22Rv1 (cell line): ENCODE measurements around the gene DOK1.
A peak's percentile ranks its signal among the peaks of the same experiment; 100 is the strongest.

ENCODE experiments used
- H3K27ac ChIP-seq: fragments of 450-650 bp; 2 replicates; pipeline ENCODE4 v1.5.1; 2017
- CTCF ChIP-seq: fragments of 450-650 bp; IDR thresholded peaks from 2 replicates; pipeline ENCODE4 v1.5.1; 2017; ENCODE audit warnings: mild to moderate bottlenecking
- ZFX ChIP-seq: fragments of 450-650 bp; IDR thresholded peaks from 2 replicates; pipeline ENCODE4 v1.6.1; 2017; ENCODE audit warnings: antibody characterized with exemption, borderline replicate concordance

Gene DOK1

DNA sequence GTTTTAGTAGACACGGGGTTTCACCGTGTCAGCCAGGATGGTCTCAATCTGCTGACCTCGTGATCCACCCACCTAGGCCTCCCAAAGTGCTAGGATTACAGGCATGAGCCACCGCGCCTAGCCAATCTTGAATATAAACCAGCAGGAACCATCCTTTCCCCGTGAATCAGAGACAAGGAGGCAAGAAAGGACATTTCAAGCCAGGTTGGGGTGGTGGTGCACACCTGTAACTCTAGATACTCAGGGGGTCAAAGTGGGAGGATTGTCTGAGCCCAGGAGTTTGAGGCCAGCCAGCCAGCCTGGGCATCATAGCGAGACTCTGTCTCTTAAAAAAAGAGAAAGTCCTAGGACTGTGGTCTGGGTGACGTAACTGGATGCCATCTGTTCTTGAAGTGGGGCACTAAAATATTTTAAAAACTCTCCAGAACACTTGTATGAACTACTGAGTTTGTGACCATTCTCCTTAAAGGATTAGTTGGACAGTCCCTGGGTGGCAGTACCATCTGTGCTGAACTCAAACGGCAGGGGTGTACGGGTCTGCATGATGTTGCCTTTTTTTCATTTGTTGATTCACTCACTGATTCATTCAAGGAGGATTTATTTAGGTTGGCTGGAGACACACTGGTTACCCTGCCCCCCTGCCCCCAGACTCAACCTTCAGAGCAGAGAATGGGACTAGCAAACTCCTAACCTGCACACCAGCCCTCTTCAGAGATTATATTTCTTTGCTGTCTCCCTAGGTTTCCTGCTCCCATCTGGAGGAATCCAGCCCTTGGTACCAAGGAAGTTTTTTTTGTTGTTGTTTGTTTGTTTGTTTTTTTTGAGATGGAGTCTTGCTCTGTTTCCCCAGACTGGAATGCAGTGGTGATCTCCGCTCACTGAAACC is 43.2 kb upstream of the DOK1 start:
- no peak overlapping the region for H3K27ac ChIP-seq
- no peak for TF ChIP-seq CTCF
- TF ChIP-seq ZFX: no peak

- peak overlapping the region; percentile 44 for H3K27ac ChIP-seq
- no peak for TF ChIP-seq ZFX
- TF ChIP-seq CTCF: no peak
Measured at GRCh38 chr2:74512744-74513604, 41.5 kb upstream of the DOK1 start.

- TF ChIP-seq CTCF (no peak), ZFX (no peak)
- H3K27ac ChIP-seq: peak overlapping the region; percentile 44
Measured at GRCh38 chr2:74513605-74514367, 40.7 kb upstream of the DOK1 start.

- H3K27ac ChIP-seq: peak within 1 kb of the TSS; percentile 44
- TF ChIP-seq CTCF (no peak), ZFX (no peak)
Measured at GRCh38 chr2:74514368-74515270, 39.9 kb upstream of the DOK1 start, which contains the start of gene TLX2. TSS of gene TLX2 (plus strand) at chr2:74514450. CDS start at chr2:74514807, 357 bp downstream.

DNA sequence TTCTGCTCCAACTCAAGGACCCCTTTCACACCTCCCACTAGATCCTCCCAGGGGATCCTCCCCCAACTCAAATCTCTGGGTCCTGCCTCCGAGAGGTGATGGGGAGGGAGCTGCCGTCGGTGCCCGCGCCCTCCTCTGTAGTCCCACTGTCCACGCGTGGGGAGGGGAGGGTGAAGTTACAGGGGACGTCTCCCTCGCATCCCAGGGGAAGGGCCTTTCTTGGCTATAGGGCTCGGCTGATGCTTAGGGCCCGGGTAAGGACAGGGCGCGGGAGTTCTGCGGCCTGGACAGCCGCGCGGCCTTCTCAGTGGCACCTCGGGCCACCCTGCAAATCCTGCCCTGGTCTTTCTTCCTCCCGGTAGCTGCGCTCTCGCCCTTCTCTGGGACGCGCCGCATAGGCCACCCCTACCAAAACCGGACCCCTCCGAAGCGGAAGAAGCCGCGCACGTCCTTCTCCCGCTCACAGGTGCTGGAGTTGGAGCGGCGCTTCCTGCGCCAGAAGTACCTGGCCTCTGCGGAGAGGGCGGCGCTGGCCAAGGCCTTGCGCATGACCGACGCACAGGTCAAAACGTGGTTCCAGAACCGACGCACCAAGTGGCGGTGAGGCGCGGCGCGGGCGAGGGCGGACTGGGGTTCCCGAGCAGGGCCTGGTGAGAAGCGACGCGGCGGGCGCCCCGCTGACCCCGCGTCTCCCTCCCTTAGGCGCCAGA is 39.1 kb upstream of the DOK1 start:
- TF ChIP-seq ZFX (no peak), CTCF (no peak)
- no peak overlapping the region for H3K27ac ChIP-seq

GRCh38 chr2:74515981-74516633 is 38.4 kb upstream of the DOK1 start:
- TF ChIP-seq ZFX: no peak
- TF ChIP-seq CTCF: no peak
- no peak overlapping the region for H3K27ac ChIP-seq
